ENCODE results near the gene LRRTM4.
A peak's percentile ranks its signal among the peaks of the same experiment; 100 is the strongest.

The LRRTM4 gene

GRCh38 chr2:77521931-77522470, at the start of gene LRRTM4:
Gene LRRTM4, minus strand, starts transcription at chr2:77522376.
- DNase-seq: no peak

- DNase-seq: no peak
Observed at GRCh38 chr2:77571545-77571944, 49.4 kb upstream of the LRRTM4 start.

GRCh38 chr2:77567723-77568122, 45.5 kb upstream of the LRRTM4 start:
- DNase-seq: no peak

- DNase-seq: no peak
Observed at GRCh38 chr2:77566582-77566981, 44.4 kb upstream of the LRRTM4 start.

GRCh38 chr2:77566131-77566530, 44.0 kb upstream of the LRRTM4 start:
- no peak for DNase-seq

- DNase-seq: no peak
Observed at GRCh38 chr2:77552956-77553355, 30.8 kb upstream of the LRRTM4 start.

GRCh38 chr2:77538031-77538430, 15.9 kb upstream of the LRRTM4 start:
- no peak for DNase-seq

- no peak for DNase-seq
Observed at GRCh38 chr2:77522888-77523287, 712 bp upstream of the LRRTM4 start.

- DNase-seq: no peak
Observed at GRCh38 chr2:77521548-77521891, 656 bp downstream of the LRRTM4 start.

- peak; percentile 1 for DNase-seq
Observed at GRCh38 chr2:77520641-77521547, 1.3 kb downstream of the LRRTM4 start.

- no peak for DNase-seq
Observed at GRCh38 chr2:77519888-77520506, 2.2 kb downstream of the LRRTM4 start.

- no peak for DNase-seq
Observed at GRCh38 chr2:77519164-77519887, 2.9 kb downstream of the LRRTM4 start.

GRCh38 chr2:77518311-77518710, 3.9 kb downstream of the LRRTM4 start:
- DNase-seq: no peak

GRCh38 chr2:77513191-77513590, 9.0 kb downstream of the LRRTM4 start:
- no peak for DNase-seq

- DNase-seq: no peak
Observed at GRCh38 chr2:77512507-77512906, 9.7 kb downstream of the LRRTM4 start.

GRCh38 chr2:77508511-77508910, 13.7 kb downstream of the LRRTM4 start:
- no peak for DNase-seq

GRCh38 chr2:77507657-77508056, 14.5 kb downstream of the LRRTM4 start:
- no peak for DNase-seq

GRCh38 chr2:77488141-77488540, 34.0 kb downstream of the LRRTM4 start:
- no peak for DNase-seq

- no peak for DNase-seq
Observed at GRCh38 chr2:77487074-77487803, 34.9 kb downstream of the LRRTM4 start.

GRCh38 chr2:77484026-77484425, 38.1 kb downstream of the LRRTM4 start:
- DNase-seq: peak; percentile 2

GRCh38 chr2:77479895-77480294, 42.3 kb downstream of the LRRTM4 start:
- no peak for DNase-seq

GRCh38 chr2:77479395-77479794, 42.8 kb downstream of the LRRTM4 start:
- no peak for DNase-seq

- no peak for DNase-seq
Observed at GRCh38 chr2:77470096-77470495, 52.1 kb downstream of the LRRTM4 start.

Data from hematopoietic multipotent progenitor cell treated with erythropoietin and hydrocortisone succinate and interleukin-3 and kit ligand, for 8 days (in vitro differentiated cells).